Liver (tissue), 9 donors: ENCODE data around the gene MED20. TPM values are rescaled to one million over a fixed set of nuclear protein-coding genes. Genes with fewer than 3 reads are reported as not detected.

Source experiments
- DNase-seq: peaks from one replicate; pipeline ENCODE4 v3.0.0-alpha.2; 2017; ENCODE audit warnings: low spot score
- H3K27ac ChIP-seq, 2 donors: one replicate each; pipeline ENCODE4 v1.7.0; 2013; ENCODE audit warnings: inconsistent platforms in 2 of 2, low read length in 2 of 2, control low read depth in 1 of 2, low read depth in 1 of 2, mild to moderate bottlenecking in 1 of 2
- H3K27me3 ChIP-seq, 4 donors: one replicate each; pipeline versions ENCODE4 v1.6.1 to v1.7.0; 2013; ENCODE audit warnings: low read length in 3 of 4, inconsistent platforms in 1 of 4, mild to moderate bottlenecking in 1 of 4, moderate library complexity in 1 of 4; ENCODE audit not compliant: control insufficient read depth in 4 of 4, insufficient read depth in 4 of 4
- H3K36me3 ChIP-seq, 4 donors: one replicate each; pipeline versions ENCODE4 v1.6.1 to v1.7.0; 2013; ENCODE audit warnings: low read length in 3 of 4, mild to moderate bottlenecking in 3 of 4, low read depth in 1 of 4, moderate library complexity in 1 of 4; ENCODE audit not compliant: control insufficient read depth in 4 of 4, insufficient read depth in 3 of 4
- H3K4me1 ChIP-seq, 4 donors: one replicate each; pipeline versions ENCODE4 v1.6.1 to v1.7.0; 2013; ENCODE audit warnings: low read length in 3 of 4, mild to moderate bottlenecking in 3 of 4, moderate library complexity in 1 of 4; ENCODE audit not compliant: control insufficient read depth in 4 of 4, insufficient read depth in 4 of 4
- H3K4me3 ChIP-seq, 3 donors: one replicate each; pipeline versions ENCODE4 v1.6.1 to v1.7.0; 2013; ENCODE audit warnings: low read length in 3 of 3, control low read depth in 1 of 3, low read depth in 1 of 3, mild to moderate bottlenecking in 1 of 3
- H3K9ac ChIP-seq, 2 donors: one replicate each; pipeline ENCODE4 v1.7.0; 2013; ENCODE audit warnings: low read length in 2 of 2, mild to moderate bottlenecking in 2 of 2, moderate library complexity in 2 of 2, control low read depth in 1 of 2, low read depth in 1 of 2
- H3K9me3 ChIP-seq, 4 donors: one replicate each; pipeline versions ENCODE4 v1.6.1 to v1.7.0; 2013; ENCODE audit warnings: low read length in 3 of 4; ENCODE audit not compliant: control insufficient read depth in 4 of 4
- ATF3 ChIP-seq: IDR thresholded peaks from 2 replicates; pipeline ENCODE4 v1.6.1; 2016; ENCODE audit warnings: antibody characterized with exemption
- EGR1 ChIP-seq, 2 donors: IDR thresholded peaks; 2 replicates each; pipeline ENCODE4 v1.6.1; 2016 to 2018; ENCODE audit warnings: antibody characterized with exemption in 2 of 2, low read depth in 2 of 2
- GABPA ChIP-seq, 2 donors: IDR thresholded peaks in 1 of 2; conservative IDR thresholded peaks in 1 of 2; 2 replicates each; pipeline ENCODE4 v1.6.1; 2016; ENCODE audit warnings: antibody characterized with exemption in 2 of 2, mild to moderate bottlenecking in 1 of 2, moderate library complexity in 1 of 2
- HNF4A ChIP-seq, 2 donors: conservative IDR thresholded peaks; 2 replicates each; pipeline ENCODE4 v1.6.1; 2016; ENCODE audit warnings: antibody characterized with exemption in 2 of 2, mild to moderate bottlenecking in 2 of 2
- HNF4G ChIP-seq: IDR thresholded peaks from 2 replicates; pipeline ENCODE4 v1.6.1; 2016; ENCODE audit warnings: antibody characterized with exemption
- JUND ChIP-seq, 2 donors: IDR thresholded peaks; 2 replicates each; pipeline ENCODE4 v1.6.1; 2016; ENCODE audit warnings: antibody characterized with exemption in 2 of 2
- MAX ChIP-seq: IDR thresholded peaks from 2 replicates; pipeline ENCODE4 v1.6.1; 2016; ENCODE audit warnings: antibody characterized with exemption
- NR2F2 ChIP-seq: IDR thresholded peaks from 2 replicates; pipeline ENCODE4 v1.6.1; 2016; ENCODE audit warnings: antibody characterized with exemption
- RAD21 ChIP-seq, 2 donors: IDR thresholded peaks; 2 replicates each; pipeline ENCODE4 v1.6.1; 2016; ENCODE audit warnings: antibody characterized with exemption in 2 of 2, mild to moderate bottlenecking in 2 of 2
- REST ChIP-seq: IDR thresholded peaks from 2 replicates; pipeline ENCODE4 v1.6.1; 2016; ENCODE audit warnings: antibody characterized with exemption, mild to moderate bottlenecking
- RXRA ChIP-seq, 2 donors: IDR thresholded peaks; 2 replicates each; pipeline ENCODE4 v1.6.1; 2017 to 2018; ENCODE audit warnings: antibody characterized with exemption in 2 of 2, mild to moderate bottlenecking in 1 of 2
- YY1 ChIP-seq: IDR thresholded peaks from 2 replicates; pipeline ENCODE4 v1.6.1; 2016; ENCODE audit warnings: antibody characterized with exemption, mild to moderate bottlenecking
- ZBTB33 ChIP-seq: IDR thresholded peaks from 2 replicates; pipeline ENCODE4 v1.6.1; 2016; ENCODE audit warnings: antibody characterized with exemption
- WGBS: extraction: QIAGEN DNeasy Blood & Tissue Kit; methylation state at CpG from one replicate; pipeline ENCODE4 v1.1.7; 2013; 5-methylcytosine and 5-hydroxymethylcytosine counted together
- polyA plus RNA-seq, 2 donors: library from polyadenylated mRNA; stranded (reverse) in 1 of 2; unstranded in 1 of 2; fragments of 200-250 nt in 1 of 2; fragments of >200 nt in 1 of 2; fragmentation: Nextera tagmentation in 1 of 2; extraction: Ambion mirVana in 1 of 2; gene quantifications; one replicate each; pipeline versions ENCODE4 v1.2.1 to v1.2.3, GENCODE V29; 2013 to 2015
- total RNA-seq, 2 donors: library from RNA; depleted of rRNA; stranded (reverse); fragments of >200 nt; gene quantifications; one replicate each; pipeline ENCODE4 v1.2.3, GENCODE V29; 2014
- donor health status: healthy.
- donor health status: healthy.
- donor health status: healthy.
- donor health status: healthy.
- donor health status: healthy.

The MED20 gene
- total and polyA plus RNA-seq, 4 donors, result 3.5 to 11.9 (median 8.6) TPM

GRCh38 chr6:41960028-41960427, 39.1 kb upstream of the MED20 start:
- TF ChIP-seq EGR1 (IDR thresholded peaks at IDR 0.05; ENCODE audit: low read depth in 2 of 2) (no peak), HNF4G (no peak), REST (no peak), RXRA (IDR thresholded peaks at IDR 0.05) (no peak), NR2F2 (no peak), RAD21 (IDR thresholded peaks at IDR 0.05) (no peak), JUND (IDR thresholded peaks at IDR 0.05) (no peak), ZBTB33 (no peak)
- H3K27ac ChIP-seq, result no peak overlapping the region
- 93% methylated on average over 4 of the region's 4 CpGs for WGBS
- H3K27me3 ChIP-seq, result no peaks in the 10 kb centered on the region
- H3K9ac ChIP-seq, result no peak overlapping the region
- no peaks in the 10 kb centered on the region for H3K4me1 ChIP-seq
- H3K4me3 ChIP-seq, result no peak overlapping the region
- no peaks in the 10 kb centered on the region for H3K36me3 ChIP-seq
- DNase-seq, result no peak
- no peaks in the 10 kb centered on the region for H3K9me3 ChIP-seq

- Histone ChIP-seq H3K9ac (no peak overlapping the region), H3K27ac (no peak overlapping the region), H3K27me3 (no peaks in the 10 kb centered on the region), H3K4me1 (no peaks in the 10 kb centered on the region), H3K4me3 (no peak overlapping the region), H3K36me3 (no peaks in the 10 kb centered on the region), H3K9me3 (no peaks in the 10 kb centered on the region)
- no peak for DNase-seq
- 93% methylated on average over 6 of the region's 6 CpGs for WGBS
- TF ChIP-seq HNF4A (conservative IDR thresholded peaks at IDR 0.05) (no peak), YY1 (no peak), GABPA (IDR thresholded peaks at IDR 0.05 in 1 of 2, conservative IDR thresholded peaks at IDR 0.05 in 1 of 2) (no peak), ATF3 (no peak), JUND (IDR thresholded peaks at IDR 0.05) (no peak), MAX (no peak), EGR1 (IDR thresholded peaks at IDR 0.05; ENCODE audit: low read depth in 2 of 2) (no peak)
Observed at GRCh38 chr6:41958022-41958856, 37.3 kb upstream of the MED20 start.
